Measurements from ENCODE around the gene NDUFAB1. TPM values are rescaled to one million over a fixed set of nuclear protein-coding genes. Genes with fewer than 3 reads are reported as not detected.

Gene NDUFAB1
- polyA plus RNA-seq (2012; rRNA removed): 187 and 191 TPM in 2 replicates
- polyA plus RNA-seq (2012; cell fraction: cytosol; rRNA removed): 205 and 238 TPM in 2 replicates
- polyA plus RNA-seq (2012; cell fraction: nucleus; rRNA removed): 80.8 and 109 TPM in 2 replicates

GRCh38 chr16:23595951-23596720 lies at the start of gene NDUFAB1:
TSS of gene NDUFAB1 (minus strand) at chr16:23596316. CDS start at chr16:23596290, 26 bp downstream.
- H3K27ac ChIP-seq (ENCODE audit: low read depth in 2 of 2, low read length in 1 of 2): peak within 1 kb of the TSS; percentile 60 to 78; a peak in 3 of 4 replicates
- H3K4me1 ChIP-seq (ENCODE audit: control insufficient read depth in 1 of 2, insufficient read depth in 2 of 2, low read depth in 1 of 2, low read length in 1 of 2): peaks cover 0 to 7% of the 10 kb centered on the region in 2 experiments; a peak in 1 of 4 replicates
- H3K9ac ChIP-seq: peak within 1 kb of the TSS; percentile 98
- H4K20me1 ChIP-seq (ENCODE audit: insufficient read depth): peaks cover 14% of the 10 kb centered on the region; the same call in 1 of the 2 replicates
- H3K4me3 ChIP-seq (ENCODE audit: low read depth in 2 of 2, low read length in 1 of 2): peak within 1 kb of the TSS; percentile 87 to 97
- peaks cover 50% of the 10 kb centered on the region for H3K79me2 ChIP-seq (ENCODE audit: insufficient read depth)
- peak; percentile 93 for DNase-seq
- TF ChIP-seq, protein P1, sequence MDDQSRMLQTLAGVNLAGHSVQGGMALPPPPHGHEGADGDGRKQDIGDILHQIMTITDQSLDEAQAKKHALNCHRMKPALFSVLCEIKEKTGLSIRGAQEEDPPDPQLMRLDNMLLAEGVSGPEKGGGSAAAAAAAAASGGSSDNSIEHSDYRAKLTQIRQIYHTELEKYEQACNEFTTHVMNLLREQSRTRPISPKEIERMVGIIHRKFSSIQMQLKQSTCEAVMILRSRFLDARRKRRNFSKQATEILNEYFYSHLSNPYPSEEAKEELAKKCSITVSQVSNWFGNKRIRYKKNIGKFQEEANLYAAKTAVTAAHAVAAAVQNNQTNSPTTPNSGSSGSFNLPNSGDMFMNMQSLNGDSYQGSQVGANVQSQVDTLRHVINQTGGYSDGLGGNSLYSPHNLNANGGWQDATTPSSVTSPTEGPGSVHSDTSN (IDR thresholded peaks at IDR 0.05): 0 out of 2 replicates have a peak, but pooled peaks have one; percentile 5
- TF ChIP-seq, protein P2, sequence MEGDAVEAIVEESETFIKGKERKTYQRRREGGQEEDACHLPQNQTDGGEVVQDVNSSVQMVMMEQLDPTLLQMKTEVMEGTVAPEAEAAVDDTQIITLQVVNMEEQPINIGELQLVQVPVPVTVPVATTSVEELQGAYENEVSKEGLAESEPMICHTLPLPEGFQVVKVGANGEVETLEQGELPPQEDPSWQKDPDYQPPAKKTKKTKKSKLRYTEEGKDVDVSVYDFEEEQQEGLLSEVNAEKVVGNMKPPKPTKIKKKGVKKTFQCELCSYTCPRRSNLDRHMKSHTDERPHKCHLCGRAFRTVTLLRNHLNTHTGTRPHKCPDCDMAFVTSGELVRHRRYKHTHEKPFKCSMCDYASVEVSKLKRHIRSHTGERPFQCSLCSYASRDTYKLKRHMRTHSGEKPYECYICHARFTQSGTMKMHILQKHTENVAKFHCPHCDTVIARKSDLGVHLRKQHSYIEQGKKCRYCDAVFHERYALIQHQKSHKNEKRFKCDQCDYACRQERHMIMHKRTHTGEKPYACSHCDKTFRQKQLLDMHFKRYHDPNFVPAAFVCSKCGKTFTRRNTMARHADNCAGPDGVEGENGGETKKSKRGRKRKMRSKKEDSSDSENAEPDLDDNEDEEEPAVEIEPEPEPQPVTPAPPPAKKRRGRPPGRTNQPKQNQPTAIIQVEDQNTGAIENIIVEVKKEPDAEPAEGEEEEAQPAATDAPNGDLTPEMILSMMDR (IDR thresholded peaks at IDR 0.05): peak; percentile 86
- TF ChIP-seq NRF1 (IDR thresholded peaks at IDR 0.05; ENCODE audit: low read depth, low read length) (0 out of 2 replicates have a peak, but pooled peaks have one; percentile 42), SIN3A (IDR thresholded peaks at IDR 0.05; ENCODE audit: borderline replicate concordance, low read depth, low read length) (peak; percentile 81; the same call in 1 of the 2 replicates), RCOR1 (IDR thresholded peaks at IDR 0.05; ENCODE audit: low read length) (peak; percentile 52; the same call in 1 of the 2 replicates), MAX (IDR thresholded peaks at IDR 0.05; ENCODE audit: low read depth) (peak; percentile 88), EP300 (IDR thresholded peaks at IDR 0.05; ENCODE audit: borderline replicate concordance in 1 of 2, low read depth in 1 of 2, low read length in 1 of 2) (peak in 1 of 2 experiments; percentile 53; a peak in 1 of 4 replicates), FOSL2 (IDR thresholded peaks at IDR 0.05; ENCODE audit: borderline replicate concordance, low read depth) (no peak), MXI1 (IDR thresholded peaks at IDR 0.05; ENCODE audit: low read depth, low read length) (peak; percentile 82), GABPA (IDR thresholded peaks at IDR 0.05; ENCODE audit: low read depth) (peak; percentile 82), POLR2AphosphoS5 (IDR thresholded peaks at IDR 0.05; ENCODE audit: low read depth, low read length) (peak; percentile 81), YY1 (IDR thresholded peaks at IDR 0.05; ENCODE audit: low read depth) (peak; percentile 91), GATA2 (CRISPR knock-in tag; IDR thresholded peaks at IDR 0.05) (no peak), ELF1 (IDR thresholded peaks at IDR 0.05) (peak; percentile 45), FOXJ3 (CRISPR knock-in tag; IDR thresholded peaks at IDR 0.05) (no peak), RXRA (IDR thresholded peaks at IDR 0.05; ENCODE audit: borderline replicate concordance, low read depth) (peak; percentile 43; the same call in 1 of the 2 replicates), TAF1 (IDR thresholded peaks at IDR 0.05; ENCODE audit: borderline replicate concordance, low read depth, low read length) (peak; percentile 91), SMC3 (IDR thresholded peaks at IDR 0.05; ENCODE audit: low read depth, low read length) (0 out of 2 replicates have a peak, but pooled peaks have one; percentile 9), CHD2 (IDR thresholded peaks at IDR 0.05; ENCODE audit: low read length, partially characterized antibody) (peak; percentile 75)
- TF ChIP-seq, protein P3, sequence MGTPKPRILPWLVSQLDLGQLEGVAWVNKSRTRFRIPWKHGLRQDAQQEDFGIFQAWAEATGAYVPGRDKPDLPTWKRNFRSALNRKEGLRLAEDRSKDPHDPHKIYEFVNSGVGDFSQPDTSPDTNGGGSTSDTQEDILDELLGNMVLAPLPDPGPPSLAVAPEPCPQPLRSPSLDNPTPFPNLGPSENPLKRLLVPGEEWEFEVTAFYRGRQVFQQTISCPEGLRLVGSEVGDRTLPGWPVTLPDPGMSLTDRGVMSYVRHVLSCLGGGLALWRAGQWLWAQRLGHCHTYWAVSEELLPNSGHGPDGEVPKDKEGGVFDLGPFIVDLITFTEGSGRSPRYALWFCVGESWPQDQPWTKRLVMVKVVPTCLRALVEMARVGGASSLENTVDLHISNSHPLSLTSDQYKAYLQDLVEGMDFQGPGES (IDR thresholded peaks at IDR 0.05; ENCODE audit: low read depth, low read length): no peak
- TF ChIP-seq, protein P4, sequence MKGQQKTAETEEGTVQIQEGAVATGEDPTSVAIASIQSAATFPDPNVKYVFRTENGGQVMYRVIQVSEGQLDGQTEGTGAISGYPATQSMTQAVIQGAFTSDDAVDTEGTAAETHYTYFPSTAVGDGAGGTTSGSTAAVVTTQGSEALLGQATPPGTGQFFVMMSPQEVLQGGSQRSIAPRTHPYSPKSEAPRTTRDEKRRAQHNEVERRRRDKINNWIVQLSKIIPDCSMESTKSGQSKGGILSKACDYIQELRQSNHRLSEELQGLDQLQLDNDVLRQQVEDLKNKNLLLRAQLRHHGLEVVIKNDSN (IDR thresholded peaks at IDR 0.05; ENCODE audit: borderline replicate concordance, low read depth): no peak
- H3K36me3 ChIP-seq (replicated peaks in 1 of 2; ENCODE audit: control insufficient read depth in 1 of 2, insufficient read depth in 2 of 2, low read length in 1 of 2): peaks cover 6 to 11% of the 10 kb centered on the region in 2 experiments
- no peaks in the 10 kb centered on the region for H3F3A ChIP-seq (replicated peaks; ENCODE audit: insufficient read depth)
- peak within 1 kb of the TSS; percentile 92 for H3K4me2 ChIP-seq
- WGBS (ENCODE audit: low lambda C conversion rate): 7% methylated on average over 16 of the region's 67 CpGs
- H3K9me2 ChIP-seq: no peaks in the 10 kb centered on the region
- ChIA-PET POLR2A (no interaction called here), CTCF (interaction anchor here (0.7 to 2.2 kb wide), 18 partner anchors 10 to 82 kb away, joined by 3 to 17 read pairs (median 4); partner anchors contain the start of genes EARS2 and UBFD1)
- H2AFZ ChIP-seq (ENCODE audit: low read depth): peak within 1 kb of the TSS; percentile 96
- H3K9me3 ChIP-seq: no peaks in the 10 kb centered on the region
- no peaks in the 10 kb centered on the region for H3K27me3 ChIP-seq (ENCODE audit: insufficient read depth)
